Lung microvascular endothelial cell (primary cell): ENCODE results near the gene TXNDC17. TPM values are rescaled to one million over a fixed set of nuclear protein-coding genes. Genes with fewer than 3 reads are reported as not detected.
"Not testable (repeated sequence)": the region's sequence is repeated elsewhere in the genome, so short reads cannot be mapped to it uniquely, and the experiment has no call there.

Source experiments
- DNase-seq, 2 donors: peaks; one replicate each; pipeline versions ENCODE4 v3.0.0 to v3.0.0-alpha.2; 2010; ENCODE audit warnings: low read depth in 2 of 2
- total RNA-seq: library from RNA; depleted of rRNA; stranded (reverse); fragments of >200 nt; gene quantifications from 2 replicates; pipeline ENCODE4 v1.2.1, GENCODE V29; 2014

TXNDC17 gene
- total RNA-seq, 1 donor from 2014 or later = 73.2 TPM

- no peak for DNase-seq
These were observed 19.2 kb downstream of the TXNDC17 start for GRCh38 chr17:6660101-6660500.

- DNase-seq = no peak
These were observed 20.1 kb downstream of the TXNDC17 start for GRCh38 chr17:6660805-6661463.

- DNase-seq = no peak
These were observed 20.6 kb downstream of the TXNDC17 start for GRCh38 chr17:6661464-6661848.

GRCh38 chr17:6663200-6663599 is 22.3 kb downstream of the TXNDC17 start:
- not testable (repeated sequence) for DNase-seq

GRCh38 chr17:6666077-6666521 is 25.2 kb downstream of the TXNDC17 start:
- DNase-seq = peak; percentile 83 to 85

- no peak for DNase-seq
These were observed 25.7 kb downstream of the TXNDC17 start for GRCh38 chr17:6666557-6666956.

GRCh38 chr17:6667516-6667915 is 26.7 kb downstream of the TXNDC17 start:
- DNase-seq = no peak

GRCh38 chr17:6668219-6668618 is 27.4 kb downstream of the TXNDC17 start:
- no peak for DNase-seq

GRCh38 chr17:6668727-6669425 is 28.0 kb downstream of the TXNDC17 start:
- DNase-seq = no peak

GRCh38 chr17:6669479-6670212 is 28.8 kb downstream of the TXNDC17 start:
- DNase-seq = no peak

GRCh38 chr17:6670571-6670970 is 29.7 kb downstream of the TXNDC17 start:
- no peak for DNase-seq

- no peak for DNase-seq
These were observed 30.1 kb downstream of the TXNDC17 start for GRCh38 chr17:6670999-6671398.

GRCh38 chr17:6671431-6671830 is 30.6 kb downstream of the TXNDC17 start:
- DNase-seq = no peak

- DNase-seq = no peak
These were observed 33.7 kb downstream of the TXNDC17 start for GRCh38 chr17:6674586-6674985.

- no peak for DNase-seq
These were observed 34.5 kb downstream of the TXNDC17 start for GRCh38 chr17:6675201-6675825.

- DNase-seq = no peak
These were observed 35.9 kb downstream of the TXNDC17 start for GRCh38 chr17:6676802-6677157.

- DNase-seq = no peak
These were observed 36.4 kb downstream of the TXNDC17 start for GRCh38 chr17:6677158-6677831.

- DNase-seq = no peak
These were observed 37.1 kb downstream of the TXNDC17 start for GRCh38 chr17:6677946-6678345.

GRCh38 chr17:6679241-6679640 is 38.4 kb downstream of the TXNDC17 start:
- no peak for DNase-seq

GRCh38 chr17:6681176-6681575 is 40.3 kb downstream of the TXNDC17 start:
- DNase-seq = no peak

- no peak for DNase-seq
These were observed 40.8 kb downstream of the TXNDC17 start for GRCh38 chr17:6681671-6682070.

GRCh38 chr17:6682339-6682738 is 41.5 kb downstream of the TXNDC17 start:
- DNase-seq = no peak
